Activated CD8-positive, alpha-beta memory T cell treated with anti-CD3 and anti-CD28 coated beads, Interleukin-2, amount 50 U/mL, for 1 hour (primary cell): ENCODE results near the gene OMA1.
"Not testable (repeated sequence)": the region's sequence is repeated elsewhere in the genome, so short reads cannot be mapped to it uniquely, and the experiment has no call there.

Experiments used
- DNase-seq: peaks from one replicate; pipeline ENCODE4 v3.0.0-alpha.2; 2020; ENCODE audit errors: extremely low read depth

The OMA1 gene

GRCh38 chr1:58546520-58547308 is at the start of gene OMA1:
Gene OMA1 (minus strand): TSS chr1:58546726. CDS start chr1:58539294, 7,432 bp downstream.
- peak; percentile 83 for DNase-seq

- no peak for DNase-seq
These were observed 48.0 kb upstream of the OMA1 start for GRCh38 chr1:58594546-58594945.

- DNase-seq, result no peak
These were observed 46.1 kb upstream of the OMA1 start for GRCh38 chr1:58592522-58593134.

- DNase-seq, result no peak
These were observed 45.3 kb upstream of the OMA1 start for GRCh38 chr1:58591806-58592205.

GRCh38 chr1:58590019-58590418 is 43.5 kb upstream of the OMA1 start:
- no peak for DNase-seq

- no peak for DNase-seq
These were observed 41.9 kb upstream of the OMA1 start for GRCh38 chr1:58588396-58588795.

GRCh38 chr1:58587667-58588066 is 41.1 kb upstream of the OMA1 start:
- no peak for DNase-seq

- DNase-seq, result no peak
These were observed 39.7 kb upstream of the OMA1 start for GRCh38 chr1:58586271-58586670.

- DNase-seq, result no peak
These were observed 39.1 kb upstream of the OMA1 start for GRCh38 chr1:58585581-58586151.

GRCh38 chr1:58585166-58585565 is 38.6 kb upstream of the OMA1 start:
- no peak for DNase-seq

- DNase-seq, result no peak
These were observed 37.8 kb upstream of the OMA1 start for GRCh38 chr1:58584082-58584895.

GRCh38 chr1:58583496-58583895 is 37.0 kb upstream of the OMA1 start:
- no peak for DNase-seq

- DNase-seq, result not testable (repeated sequence)
These were observed 35.6 kb upstream of the OMA1 start for GRCh38 chr1:58582143-58582542.

- no peak for DNase-seq
These were observed 35.1 kb upstream of the OMA1 start for GRCh38 chr1:58581641-58582040.

GRCh38 chr1:58580186-58580585 is 33.7 kb upstream of the OMA1 start:
- DNase-seq, result no peak

- DNase-seq, result no peak
These were observed 31.1 kb upstream of the OMA1 start for GRCh38 chr1:58577654-58578030.

- DNase-seq, result no peak
These were observed 30.5 kb upstream of the OMA1 start, which contains the start of gene TACSTD2 for GRCh38 chr1:58576727-58577653. Gene TACSTD2 (minus strand): TSS chr1:58577252. CDS start chr1:58577156, 96 bp downstream.

- no peak for DNase-seq
These were observed 29.8 kb upstream of the OMA1 start for GRCh38 chr1:58576325-58576726.

- no peak for DNase-seq
These were observed 29.2 kb upstream of the OMA1 start for GRCh38 chr1:58575551-58576324.

- no peak for DNase-seq
These were observed 28.3 kb upstream of the OMA1 start for GRCh38 chr1:58574816-58575215.
